CD4-positive, alpha-beta T cell (primary cell): ENCODE measurements around the gene KIF3A. TPM values are rescaled to one million over a fixed set of nuclear protein-coding genes. Genes with fewer than 3 reads are reported as not detected.

ENCODE experiments used
- ATAC-seq: fragments of 200-7000 bp; cut with Tn5 transposase; one replicate; pipeline ENCODE4 v1.10.0; 2022; ENCODE audit warnings: mild to moderate bottlenecking; ENCODE audit not compliant: poor library complexity
- CTCF ChIA-PET: fragments of 350-600 bp; sonication (Branson Sonifier 250); formaldehyde crosslinking; loops from one replicate; lab custom pipeline; 2021; ENCODE audit warnings: antibody characterized with exemption, inconsistent platforms; lab: Charles Lee
- POLR2A ChIA-PET: fragments of 350-600 bp; sonication (Branson Sonifier 250); formaldehyde crosslinking; loops from one replicate; lab custom pipeline; 2021; ENCODE audit warnings: antibody characterized with exemption, inconsistent platforms; lab: Charles Lee
- DNase-seq, 14 experiments: peaks; one replicate each; pipeline ENCODE4 v3.0.0-alpha.2; 2013 to 2020; ENCODE audit warnings: mixed read lengths in 2 of 14
- H3K27ac ChIP-seq, 2 donors: one replicate each; pipeline versions ENCODE4 v1.5.1 to v1.7.0; 2013; ENCODE audit warnings: low read length in 2 of 2, low read depth in 1 of 2, mild to moderate bottlenecking in 1 of 2
- H3K27me3 ChIP-seq, 2 experiments: 1 replicate in 1 of 2; 2 replicates in 1 of 2; pipeline versions ENCODE4 v1.6.1 to v1.7.0; 2013; ENCODE audit warnings: low read length in 2 of 2, control low read depth in 1 of 2, mild to moderate bottlenecking in 1 of 2, moderate library complexity in 1 of 2; ENCODE audit not compliant: insufficient read depth in 2 of 2, control insufficient read depth in 1 of 2
- H3K36me3 ChIP-seq: one replicate; pipeline ENCODE4 v1.6.1; 2013; ENCODE audit warnings: low read length, control low read depth; ENCODE audit not compliant: insufficient read depth
- H3K4me1 ChIP-seq: one replicate; pipeline ENCODE4 v1.6.1; 2013; ENCODE audit warnings: low read length, control low read depth; ENCODE audit not compliant: insufficient read depth
- H3K4me3 ChIP-seq: one replicate; pipeline ENCODE4 v1.5.1; 2013; ENCODE audit warnings: mild to moderate bottlenecking, low read length, moderate library complexity
- H3K9me3 ChIP-seq, 2 experiments: 1 replicate in 1 of 2; 2 replicates in 1 of 2; pipeline versions ENCODE4 v1.6.1 to v1.7.0; 2013; ENCODE audit warnings: low read length in 2 of 2, mild to moderate bottlenecking in 2 of 2, control low read depth in 1 of 2, moderate library complexity in 1 of 2; ENCODE audit not compliant: control insufficient read depth in 1 of 2, insufficient read depth in 1 of 2
- H3K27ac Mint-ChIP-seq: one replicate; pipeline ENCODE4 v1.8.0; 2020; ENCODE audit warnings: mixed read lengths
- H3K27me3 Mint-ChIP-seq: one replicate; pipeline ENCODE4 v1.8.0; 2021; ENCODE audit warnings: mixed read lengths
- H3K36me3 Mint-ChIP-seq: one replicate; pipeline ENCODE4 v1.8.0; 2021; ENCODE audit warnings: low read depth, mixed read lengths
- H3K4me1 Mint-ChIP-seq: one replicate; pipeline ENCODE4 v1.8.0; 2021; ENCODE audit warnings: low read depth, mixed read lengths
- H3K4me3 Mint-ChIP-seq: one replicate; pipeline ENCODE4 v1.8.0; 2020; ENCODE audit warnings: mild to moderate bottlenecking, mixed read lengths
- H3K9me3 Mint-ChIP-seq: one replicate; pipeline ENCODE4 v1.8.0; 2020; ENCODE audit warnings: mixed read lengths
- intact Hi-C, 2 experiments: fragments of 100-400 bp; cut with DNase I in 1 of 2; cut with micrococcal nuclease in 1 of 2; formaldehyde crosslinking; loops; one replicate each; pipeline versions ENCODE4 v1.15.1 to v1.9.0; 2023 to 2025; cut with DNase I, micrococcal nuclease
- total RNA-seq, 174 experiments: library from RNA in 2 of 174; stranded (reverse) in 2 of 174; gene quantifications; one replicate each; pipeline ENCODE4 v1.2.3 and lab custom pipeline; 2021 to 2026
- TF ChIP-seq, protein P1 (sequence below): fragments of 200-600 bp; IDR thresholded peaks from one replicate; pipeline ENCODE4 v1.8.0; 2022; ENCODE audit warnings: antibody characterized with exemption, mild to moderate bottlenecking

KIF3A gene
- total RNA-seq, 2 experiments from 2014 or later = 10.2 to 12.4 TPM

DNA sequence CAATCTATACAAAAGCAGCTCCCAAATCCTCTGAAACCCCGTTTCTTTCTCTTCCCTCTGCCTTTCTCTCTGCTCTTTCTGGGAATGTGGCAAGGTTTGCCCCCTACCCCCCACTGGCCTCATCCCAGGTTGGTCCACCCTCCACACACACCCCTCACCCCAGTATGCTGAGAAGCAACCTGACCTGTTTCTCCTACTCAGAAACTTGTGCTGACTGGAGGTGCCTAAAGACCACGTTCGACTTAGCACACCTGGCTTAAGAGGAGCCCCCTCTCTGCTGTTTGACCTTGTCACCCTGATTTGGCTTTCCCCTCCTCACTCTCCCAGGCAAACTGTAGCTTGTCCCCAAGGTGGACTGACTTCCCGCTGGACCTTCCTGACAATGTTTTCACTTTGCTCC, 40.8 kb upstream of the KIF3A start:
- TF ChIP-seq, protein P1, sequence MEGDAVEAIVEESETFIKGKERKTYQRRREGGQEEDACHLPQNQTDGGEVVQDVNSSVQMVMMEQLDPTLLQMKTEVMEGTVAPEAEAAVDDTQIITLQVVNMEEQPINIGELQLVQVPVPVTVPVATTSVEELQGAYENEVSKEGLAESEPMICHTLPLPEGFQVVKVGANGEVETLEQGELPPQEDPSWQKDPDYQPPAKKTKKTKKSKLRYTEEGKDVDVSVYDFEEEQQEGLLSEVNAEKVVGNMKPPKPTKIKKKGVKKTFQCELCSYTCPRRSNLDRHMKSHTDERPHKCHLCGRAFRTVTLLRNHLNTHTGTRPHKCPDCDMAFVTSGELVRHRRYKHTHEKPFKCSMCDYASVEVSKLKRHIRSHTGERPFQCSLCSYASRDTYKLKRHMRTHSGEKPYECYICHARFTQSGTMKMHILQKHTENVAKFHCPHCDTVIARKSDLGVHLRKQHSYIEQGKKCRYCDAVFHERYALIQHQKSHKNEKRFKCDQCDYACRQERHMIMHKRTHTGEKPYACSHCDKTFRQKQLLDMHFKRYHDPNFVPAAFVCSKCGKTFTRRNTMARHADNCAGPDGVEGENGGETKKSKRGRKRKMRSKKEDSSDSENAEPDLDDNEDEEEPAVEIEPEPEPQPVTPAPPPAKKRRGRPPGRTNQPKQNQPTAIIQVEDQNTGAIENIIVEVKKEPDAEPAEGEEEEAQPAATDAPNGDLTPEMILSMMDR = no peak
- H3K27ac Mint-ChIP-seq = peak overlapping the region; percentile 22
- intact Hi-C loops = no loop called here
- ChIA-PET POLR2A (interaction anchor here (0.8 kb wide), 1 partner anchor 41 kb away, joined by 4 read pairs; the partner anchor contains the start of gene KIF3A), CTCF (interaction anchor here (0.9 kb wide), 1 partner anchor 31 kb away, joined by 3 read pairs; the partner anchor contains the start of gene CCNI2)
- no peaks in the 10 kb centered on the region for H3K36me3 Mint-ChIP-seq
- H3K9me3 Mint-ChIP-seq = no peaks in the 10 kb centered on the region
- Histone ChIP-seq H3K36me3 (no peaks in the 10 kb centered on the region), H3K9me3 (no peaks in the 10 kb centered on the region), H3K27ac (no peak overlapping the region), H3K4me1 (peaks cover 23% of the 10 kb centered on the region), H3K4me3 (peak overlapping the region; percentile 82), H3K27me3 (peaks cover 10 to 26% of the 10 kb centered on the region in 2 experiments)
- H3K27me3 Mint-ChIP-seq = peaks cover 51% of the 10 kb centered on the region
- ATAC-seq = no peak
- peaks cover 25% of the 10 kb centered on the region for H3K4me1 Mint-ChIP-seq
- H3K4me3 Mint-ChIP-seq = peak overlapping the region; percentile 87
- no peak for DNase-seq

DNA sequence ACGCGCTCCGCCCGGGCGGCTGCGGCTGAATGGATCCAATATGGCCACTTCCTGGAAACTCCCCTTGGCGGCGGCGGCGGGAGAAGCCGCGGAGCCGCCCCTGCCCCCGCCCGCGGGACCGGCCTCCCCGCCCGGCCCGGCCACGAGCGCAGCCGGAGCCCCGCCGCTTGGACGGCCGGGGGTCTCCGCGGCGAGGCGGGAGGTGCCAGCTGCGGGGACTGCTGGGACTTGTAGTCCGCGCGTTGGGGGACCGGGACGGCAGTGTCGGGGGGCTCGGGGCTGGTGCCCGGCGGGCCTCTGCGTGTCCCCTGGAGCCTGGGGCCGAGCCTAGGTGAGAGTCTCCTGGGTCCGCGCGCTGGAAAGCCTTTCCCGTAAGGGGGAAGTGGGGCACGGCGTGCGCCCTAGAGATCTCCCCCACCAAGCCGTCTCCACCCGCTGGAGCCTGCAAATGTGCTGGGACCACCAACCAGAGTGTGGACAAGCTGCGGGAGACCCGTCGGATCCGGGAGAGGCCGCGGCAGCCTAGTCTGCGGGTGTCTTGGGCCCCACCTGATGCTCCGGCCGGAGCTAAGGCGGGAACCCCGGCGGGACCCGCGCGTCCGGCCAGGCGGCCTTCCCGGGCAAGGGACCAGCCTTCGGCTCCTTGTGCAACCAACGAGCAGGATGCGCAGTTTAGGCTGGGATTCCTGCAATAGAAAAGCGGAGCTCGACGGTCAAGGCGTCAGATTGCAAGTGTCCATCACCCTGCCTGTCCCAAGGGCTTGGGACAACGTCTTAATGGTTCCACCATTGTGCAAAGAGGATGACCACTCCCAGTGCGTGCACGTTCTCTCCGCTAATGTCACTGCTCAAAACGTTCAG, 40.1 kb upstream of the KIF3A start, which contains the start of gene SEPTIN8:
Gene SEPTIN8, minus strand, starts transcription at position 31 of the 861 bp plus-strand sequence. CDS start 102 bp downstream, outside the sequence.
- CTCF ChIA-PET = interaction anchor here (0.7 to 0.9 kb wide), 2 partner anchors 8 to 30 kb away, joined by 3 read pairs; partner anchors contain the start of gene CCNI2
- Histone ChIP-seq H3K36me3 (no peaks in the 10 kb centered on the region), H3K9me3 (no peaks in the 10 kb centered on the region), H3K27me3 (peaks cover 10 to 22% of the 10 kb centered on the region in 2 experiments), H3K27ac (no peak within 1 kb of the TSS), H3K4me1 (peaks cover 23% of the 10 kb centered on the region), H3K4me3 (peak within 1 kb of the TSS; percentile 82)
- Mint-ChIP-seq H3K27ac (peak within 1 kb of the TSS; percentile 22), H3K4me1 (peaks cover 25% of the 10 kb centered on the region), H3K36me3 (no peaks in the 10 kb centered on the region), H3K9me3 (no peaks in the 10 kb centered on the region), H3K27me3 (peaks cover 48% of the 10 kb centered on the region), H3K4me3 (peak within 1 kb of the TSS; percentile 87)
- DNase-seq = peak in 9 of 14 experiments; percentile 10 to 74 (median 37)
- peak; percentile 69 for ATAC-seq
- intact Hi-C loops = no loop called here
- TF ChIP-seq, protein P1 = no peak
- POLR2A ChIA-PET = interaction anchor here (0.8 to 2.1 kb wide), 4 partner anchors 9 to 40 kb away, joined by 4 to 14 read pairs (median 7); partner anchors contain the start of genes CCNI2 and KIF3A

DNA sequence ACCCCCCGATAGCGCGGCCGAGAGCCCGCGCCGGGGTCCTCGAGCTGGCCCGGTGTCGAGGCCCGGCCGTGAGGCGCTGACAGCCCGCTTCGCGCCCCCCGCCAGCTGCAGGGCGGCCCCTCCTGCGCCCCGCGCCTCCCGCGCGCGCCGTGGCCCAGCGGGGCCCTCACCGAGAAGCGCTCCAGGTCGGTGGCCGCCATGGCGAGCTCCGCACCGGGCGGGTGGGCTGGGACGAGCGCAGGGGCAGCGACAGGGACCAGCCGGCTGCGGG, 39.5 kb upstream of the KIF3A start:
- no peak for ATAC-seq
- Histone ChIP-seq H3K4me1 (peaks cover 23% of the 10 kb centered on the region), H3K4me3 (peak overlapping the region; percentile 82), H3K27ac (no peak overlapping the region), H3K36me3 (no peaks in the 10 kb centered on the region), H3K27me3 (peaks cover 10 to 16% of the 10 kb centered on the region in 2 experiments), H3K9me3 (no peaks in the 10 kb centered on the region)
- H3K4me1 Mint-ChIP-seq = peaks cover 25% of the 10 kb centered on the region
- intact Hi-C loops = no loop called here
- DNase-seq = no peak
- H3K27ac Mint-ChIP-seq = no peak overlapping the region
- no peaks in the 10 kb centered on the region for H3K9me3 Mint-ChIP-seq
- ChIA-PET POLR2A (interaction anchor here (1.0 to 2.1 kb wide), 3 partner anchors 9 to 39 kb away, joined by 6 to 14 read pairs (median 8); partner anchors contain the start of genes CCNI2 and KIF3A), CTCF (interaction anchor here (0.7 kb wide), 1 partner anchor 8 kb away, joined by 3 read pairs; no protein-coding TSS in a partner anchor)
- TF ChIP-seq, protein P1 = no peak
- H3K4me3 Mint-ChIP-seq = no peak overlapping the region
- H3K36me3 Mint-ChIP-seq = no peaks in the 10 kb centered on the region
- peaks cover 43% of the 10 kb centered on the region for H3K27me3 Mint-ChIP-seq
